Measurements from ENCODE around the gene VPS37D.

DNA sequence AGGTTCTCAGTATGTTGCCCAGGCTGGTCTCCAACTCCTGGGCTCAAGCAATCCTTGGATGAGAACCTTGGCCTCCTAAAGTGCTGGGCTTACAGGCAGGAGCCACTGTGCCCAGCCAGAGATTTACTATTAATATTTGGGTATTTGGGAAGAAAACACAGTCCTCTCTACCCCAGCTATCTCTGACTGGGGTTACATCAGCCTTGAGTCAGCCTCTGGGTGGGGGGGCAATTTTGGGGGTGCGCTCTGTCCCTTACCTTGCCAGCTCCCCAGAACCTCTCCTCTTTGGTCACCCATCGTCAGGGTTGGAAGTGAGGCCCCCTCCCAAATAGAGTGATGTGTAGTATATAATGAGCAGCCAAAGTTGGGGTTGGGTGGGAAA lies 45.1 kb upstream of the VPS37D start:
- TF ChIP-seq, protein P1, sequence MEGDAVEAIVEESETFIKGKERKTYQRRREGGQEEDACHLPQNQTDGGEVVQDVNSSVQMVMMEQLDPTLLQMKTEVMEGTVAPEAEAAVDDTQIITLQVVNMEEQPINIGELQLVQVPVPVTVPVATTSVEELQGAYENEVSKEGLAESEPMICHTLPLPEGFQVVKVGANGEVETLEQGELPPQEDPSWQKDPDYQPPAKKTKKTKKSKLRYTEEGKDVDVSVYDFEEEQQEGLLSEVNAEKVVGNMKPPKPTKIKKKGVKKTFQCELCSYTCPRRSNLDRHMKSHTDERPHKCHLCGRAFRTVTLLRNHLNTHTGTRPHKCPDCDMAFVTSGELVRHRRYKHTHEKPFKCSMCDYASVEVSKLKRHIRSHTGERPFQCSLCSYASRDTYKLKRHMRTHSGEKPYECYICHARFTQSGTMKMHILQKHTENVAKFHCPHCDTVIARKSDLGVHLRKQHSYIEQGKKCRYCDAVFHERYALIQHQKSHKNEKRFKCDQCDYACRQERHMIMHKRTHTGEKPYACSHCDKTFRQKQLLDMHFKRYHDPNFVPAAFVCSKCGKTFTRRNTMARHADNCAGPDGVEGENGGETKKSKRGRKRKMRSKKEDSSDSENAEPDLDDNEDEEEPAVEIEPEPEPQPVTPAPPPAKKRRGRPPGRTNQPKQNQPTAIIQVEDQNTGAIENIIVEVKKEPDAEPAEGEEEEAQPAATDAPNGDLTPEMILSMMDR (IDR thresholded peaks at IDR 0.05): no peak
- TF ChIP-seq POLR2A (IDR thresholded peaks at IDR 0.05): no peak

Measured in sigmoid colon (tissue), 3 donors.